HCT116 (cell line): Measurements from ENCODE around the gene UBE3C. TPM values are rescaled to one million over a fixed set of nuclear protein-coding genes. Genes with fewer than 3 reads are reported as not detected.

Experiments
- ATAC-seq: fragments of 200-7000 bp; cut with Tn5 transposase; 2 replicates; pipeline ENCODE4 v1.9.1; 2020; ENCODE audit warnings: mild to moderate bottlenecking, moderate library complexity
- BruUV-seq: library from RNA; stranded (reverse); fragments of 400-500 nt; replicated peaks from 2 replicates; lab custom pipeline; 2021; lab: Mats Ljungman, UMichigan
- CTCF ChIA-PET: fragments of 300-600 bp; sonication (Branson Sonifier 250); formaldehyde crosslinking; loops from one replicate; lab custom pipeline; 2021; ENCODE audit warnings: antibody characterized with exemption; lab: Charles Lee
- POLR2A ChIA-PET: fragments of 300-600, 350-600 bp; sonication (Branson Sonifier 250); formaldehyde crosslinking; loops from one replicate; lab custom pipeline; 2021; ENCODE audit warnings: antibody characterized with exemption; lab: Charles Lee
- RAD21 ChIA-PET, 2 experiments: fragments of 300-600 bp; sonication (Branson Sonifier 250); formaldehyde crosslinking; loops; one replicate each; lab custom pipeline; 2023; ENCODE audit warnings: low total read pairs in 2 of 2; ENCODE audit not compliant: uncharacterized antibody in 2 of 2, unreplicated experiment in 2 of 2, low non-redundant PET in 1 of 2; lab: Charles Lee
- DNase-seq: peaks from one replicate; pipeline ENCODE4 v3.0.0-alpha.2; 2010; ENCODE audit warnings: low read depth, low spot score
- H2AFZ ChIP-seq: fragments of 200-600 bp; shearing (Covaris generic), sonication (generic); 2 replicates; pipeline ENCODE4 v1.6.1; 2017; ENCODE audit warnings: low read depth, mixed run types, mixed read lengths, antibody characterized with exemption, low read length; ENCODE audit not compliant: poor library complexity, severe bottlenecking
- H3K27ac ChIP-seq: 2 replicates; pipeline ENCODE4 v1.5.1; 2012; ENCODE audit warnings: low read depth, low read length
- H3K27me3 ChIP-seq: fragments of 200-600 bp; sonication (generic); 2 replicates; pipeline ENCODE4 v1.6.1; 2016; ENCODE audit warnings: mixed run types, low read length, mixed read lengths; ENCODE audit not compliant: insufficient read depth
- H3K36me3 ChIP-seq, 2 experiments: fragments of 200-500 bp in 1 of 2; fragments of 200-600 bp in 1 of 2; sonication (Bioruptor generic) in 1 of 2; sonication (generic) in 1 of 2; 2 replicates each; pipeline versions ENCODE4 v1.5.1 to v1.6.1; 2014 to 2016; ENCODE audit warnings: low read length in 2 of 2, inconsistent platforms in 1 of 2, mixed read lengths in 1 of 2, mixed run types in 1 of 2; ENCODE audit not compliant: insufficient read depth in 2 of 2, control insufficient read depth in 1 of 2
- H3K4me1 ChIP-seq, 2 experiments: fragments of 200-600 bp in 1 of 2; sonication (generic) in 1 of 2; 2 replicates each; pipeline versions ENCODE4 v1.5.1 to v1.6.1; 2012 to 2017; ENCODE audit warnings: low read length in 2 of 2, inconsistent platforms in 1 of 2, mild to moderate bottlenecking in 1 of 2, mixed read lengths in 1 of 2, mixed run types in 1 of 2, moderate library complexity in 1 of 2; ENCODE audit not compliant: insufficient read depth in 2 of 2, control insufficient read depth in 1 of 2
- H3K4me2 ChIP-seq: fragments of 200-600 bp; sonication (generic); 2 replicates; pipeline ENCODE4 v1.6.1; 2017; ENCODE audit warnings: mixed run types, low read length, mixed read lengths
- H3K4me3 ChIP-seq, 2 experiments: fragments of 200-600 bp in 1 of 2; sonication (generic) in 1 of 2; replicated peaks in 1 of 2; 2 replicates each; pipeline ENCODE4 v1.5.1; 2011 to 2016; ENCODE audit warnings: low read length in 2 of 2, control low read depth in 1 of 2, low read depth in 1 of 2, mild to moderate bottlenecking in 1 of 2, mixed read lengths in 1 of 2, mixed run types in 1 of 2
- H3K79me2 ChIP-seq: fragments of 200-600 bp; sonication (generic); 2 replicates; pipeline ENCODE4 v1.6.1; 2017; ENCODE audit warnings: mild to moderate bottlenecking, mixed run types, low read length, moderate library complexity, mixed read lengths; ENCODE audit not compliant: insufficient read depth
- H3K9ac ChIP-seq: fragments of 200-600 bp; sonication (generic); 2 replicates; pipeline ENCODE4 v1.6.1; 2016; ENCODE audit warnings: low read length, mixed read lengths
- H3K9me2 ChIP-seq: fragments of 200-600 bp; sonication (generic), shearing (Covaris generic); 2 replicates; pipeline ENCODE4 v1.6.1; 2017; ENCODE audit warnings: mixed run types, mild to moderate bottlenecking, moderate library complexity; ENCODE audit not compliant: insufficient read depth
- H3K9me3 ChIP-seq, 2 experiments: fragments of 200-500 bp in 1 of 2; fragments of 200-600 bp in 1 of 2; sonication (Bioruptor generic) in 1 of 2; sonication (generic) in 1 of 2; 2 replicates each; pipeline ENCODE4 v1.6.1; 2014 to 2017; ENCODE audit warnings: low read length in 2 of 2, mixed read lengths in 2 of 2, inconsistent platforms in 1 of 2, low read depth in 1 of 2, mild to moderate bottlenecking in 1 of 2, mixed run types in 1 of 2, moderate library complexity in 1 of 2; ENCODE audit not compliant: control insufficient read depth in 1 of 2, insufficient read depth in 1 of 2
- H4K20me1 ChIP-seq: fragments of 200-600 bp; sonication (generic), shearing (Covaris generic); 2 replicates; pipeline ENCODE4 v1.6.1; 2017; ENCODE audit warnings: mixed run types, mild to moderate bottlenecking, moderate library complexity; ENCODE audit not compliant: insufficient read depth
- CEBPB ChIP-seq: IDR thresholded peaks from 2 replicates; pipeline ENCODE4 v1.6.1; 2012; ENCODE audit warnings: low read depth
- EGR1 ChIP-seq: IDR thresholded peaks from 2 replicates; pipeline ENCODE4 v1.6.1; 2012; ENCODE audit warnings: low read depth
- JUND ChIP-seq: IDR thresholded peaks from 2 replicates; pipeline ENCODE4 v1.6.1; 2012
- POLR2A ChIP-seq: IDR thresholded peaks from 2 replicates; pipeline ENCODE4 v1.7.0; 2011; ENCODE audit warnings: borderline replicate concordance; ENCODE audit not compliant: insufficient read depth, insufficient read length; ENCODE audit errors: extremely low read depth
- RAD21 ChIP-seq: IDR thresholded peaks from 2 replicates; pipeline ENCODE4 v1.6.1; 2012; ENCODE audit warnings: low read depth, mild to moderate bottlenecking
- REST ChIP-seq: IDR thresholded peaks from 2 replicates; pipeline ENCODE4 v1.6.1; 2012; ENCODE audit warnings: low read depth
- SIN3A ChIP-seq: IDR thresholded peaks from 2 replicates; pipeline ENCODE4 v1.6.1; 2012; ENCODE audit warnings: low read depth
- SP1 ChIP-seq: IDR thresholded peaks from 2 replicates; pipeline ENCODE4 v1.6.1; 2012; ENCODE audit warnings: low read depth
- YY1 ChIP-seq: IDR thresholded peaks from 2 replicates; pipeline ENCODE4 v1.6.1; 2011; ENCODE audit warnings: low read length, low read depth, moderate library complexity, mild to moderate bottlenecking; ENCODE audit not compliant: insufficient replicate concordance; ENCODE audit errors: extremely low read depth
- ZNF274 ChIP-seq: fragments of 200-500 bp; sonication (Bioruptor generic); IDR thresholded peaks from 2 replicates; pipeline ENCODE4 v1.6.1; 2014; ENCODE audit warnings: mild to moderate bottlenecking, low read depth, low read length, inconsistent platforms
- intact Hi-C: fragments of 100-400 bp; cut with micrococcal nuclease; formaldehyde crosslinking; loops from 2 replicates; pipeline ENCODE4 v1.10.0; 2022
- total RNA-seq: library from RNA; stranded (reverse); gene quantifications from one replicate; pipeline ENCODE4 v1.2.1, GENCODE V29; 2021; ENCODE audit not compliant: unreplicated experiment
- TF ChIP-seq, protein P1 (sequence below), 3 experiments: fragments of 200-600 bp in 1 of 3; sonication (generic) in 1 of 3; IDR thresholded peaks in 2 of 3; conservative IDR thresholded peaks in 1 of 3; 2 replicates each; pipeline ENCODE4 v1.5.1; 2012 to 2017; ENCODE audit warnings: low read depth in 2 of 3, low read length in 2 of 3, antibody characterized with exemption in 1 of 3, borderline replicate concordance in 1 of 3, control low read depth in 1 of 3, mild to moderate bottlenecking in 1 of 3, mixed read lengths in 1 of 3, mixed run types in 1 of 3, moderate library complexity in 1 of 3; ENCODE audit not compliant: insufficient read depth in 1 of 3
- TF ChIP-seq, protein P2 (sequence below): IDR thresholded peaks from 2 replicates; pipeline ENCODE4 v1.6.1; 2011; ENCODE audit warnings: mild to moderate bottlenecking, low read length, moderate library complexity; ENCODE audit not compliant: insufficient replicate concordance; ENCODE audit errors: extremely low read depth
- TF ChIP-seq, protein P3 (sequence below): IDR thresholded peaks from 2 replicates; pipeline ENCODE4 v1.6.1; 2012

UBE3C gene
- total RNA-seq, 1 experiment from 2014 or later, result 68.3 TPM

GRCh38 chr7:157183832-157184231, 45.1 kb downstream of the UBE3C start:
- Histone ChIP-seq H3K4me2 (no peak overlapping the region), H3K27ac (no peak overlapping the region), H3K9me3 (no peaks in the 10 kb centered on the region), H3K9ac (no peak overlapping the region), H3K27me3 (no peaks in the 10 kb centered on the region), H3K79me2 (peaks cover 16% of the 10 kb centered on the region), H3K4me1 (no peaks in the 10 kb centered on the region), H3K9me2 (no peaks in the 10 kb centered on the region), H3K36me3 (peaks cover 50 to 82% of the 10 kb centered on the region in 2 experiments), H3K4me3 (no peak overlapping the region), H2AFZ (no peak overlapping the region), H4K20me1 (no peaks in the 10 kb centered on the region; the same call in 1 of the 2 replicates)
- POLR2A ChIA-PET, result no interaction called here
- DNase-seq, result no peak
- RAD21 ChIA-PET, result no interaction called here
- TF ChIP-seq POLR2A (no peak), YY1 (no peak), CEBPB (no peak), REST (no peak), JUND (no peak), SIN3A (no peak), SP1 (no peak), EGR1 (no peak), RAD21 (no peak), ZNF274 (no peak)
- TF ChIP-seq, protein P1, sequence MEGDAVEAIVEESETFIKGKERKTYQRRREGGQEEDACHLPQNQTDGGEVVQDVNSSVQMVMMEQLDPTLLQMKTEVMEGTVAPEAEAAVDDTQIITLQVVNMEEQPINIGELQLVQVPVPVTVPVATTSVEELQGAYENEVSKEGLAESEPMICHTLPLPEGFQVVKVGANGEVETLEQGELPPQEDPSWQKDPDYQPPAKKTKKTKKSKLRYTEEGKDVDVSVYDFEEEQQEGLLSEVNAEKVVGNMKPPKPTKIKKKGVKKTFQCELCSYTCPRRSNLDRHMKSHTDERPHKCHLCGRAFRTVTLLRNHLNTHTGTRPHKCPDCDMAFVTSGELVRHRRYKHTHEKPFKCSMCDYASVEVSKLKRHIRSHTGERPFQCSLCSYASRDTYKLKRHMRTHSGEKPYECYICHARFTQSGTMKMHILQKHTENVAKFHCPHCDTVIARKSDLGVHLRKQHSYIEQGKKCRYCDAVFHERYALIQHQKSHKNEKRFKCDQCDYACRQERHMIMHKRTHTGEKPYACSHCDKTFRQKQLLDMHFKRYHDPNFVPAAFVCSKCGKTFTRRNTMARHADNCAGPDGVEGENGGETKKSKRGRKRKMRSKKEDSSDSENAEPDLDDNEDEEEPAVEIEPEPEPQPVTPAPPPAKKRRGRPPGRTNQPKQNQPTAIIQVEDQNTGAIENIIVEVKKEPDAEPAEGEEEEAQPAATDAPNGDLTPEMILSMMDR (IDR thresholded peaks at IDR 0.05 in 2 of 3, conservative IDR thresholded peaks at IDR 0.05 in 1 of 3; ENCODE audit: borderline replicate concordance in 1 of 3, insufficient read depth in 1 of 3, low read depth in 2 of 3, low read length in 2 of 3), result no peak
- TF ChIP-seq, protein P2, sequence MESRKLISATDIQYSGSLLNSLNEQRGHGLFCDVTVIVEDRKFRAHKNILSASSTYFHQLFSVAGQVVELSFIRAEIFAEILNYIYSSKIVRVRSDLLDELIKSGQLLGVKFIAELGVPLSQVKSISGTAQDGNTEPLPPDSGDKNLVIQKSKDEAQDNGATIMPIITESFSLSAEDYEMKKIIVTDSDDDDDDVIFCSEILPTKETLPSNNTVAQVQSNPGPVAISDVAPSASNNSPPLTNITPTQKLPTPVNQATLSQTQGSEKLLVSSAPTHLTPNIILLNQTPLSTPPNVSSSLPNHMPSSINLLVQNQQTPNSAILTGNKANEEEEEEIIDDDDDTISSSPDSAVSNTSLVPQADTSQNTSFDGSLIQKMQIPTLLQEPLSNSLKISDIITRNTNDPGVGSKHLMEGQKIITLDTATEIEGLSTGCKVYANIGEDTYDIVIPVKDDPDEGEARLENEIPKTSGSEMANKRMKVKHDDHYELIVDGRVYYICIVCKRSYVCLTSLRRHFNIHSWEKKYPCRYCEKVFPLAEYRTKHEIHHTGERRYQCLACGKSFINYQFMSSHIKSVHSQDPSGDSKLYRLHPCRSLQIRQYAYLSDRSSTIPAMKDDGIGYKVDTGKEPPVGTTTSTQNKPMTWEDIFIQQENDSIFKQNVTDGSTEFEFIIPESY, result no peak
- TF ChIP-seq, protein P3, sequence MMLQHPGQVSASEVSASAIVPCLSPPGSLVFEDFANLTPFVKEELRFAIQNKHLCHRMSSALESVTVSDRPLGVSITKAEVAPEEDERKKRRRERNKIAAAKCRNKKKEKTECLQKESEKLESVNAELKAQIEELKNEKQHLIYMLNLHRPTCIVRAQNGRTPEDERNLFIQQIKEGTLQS, result no peak
- intact Hi-C loops, result no loop called here
- no TSS peak for BruUV-seq
- ATAC-seq, result no peak
- CTCF ChIA-PET, result no interaction called here
